Fibroblast of lung (primary cell): ENCODE measurements around the gene GARIN5A. TPM values are rescaled to one million over a fixed set of nuclear protein-coding genes. Genes with fewer than 3 reads are reported as not detected.

Source experiments
- DNase-seq, 2 donors: peaks; one replicate each; pipeline versions ENCODE4 v3.0.0 to v3.0.0-alpha.2; 2010; ENCODE audit warnings: low read depth in 2 of 2
- H2AFZ ChIP-seq: 2 replicates; pipeline ENCODE4 v1.5.1; 2012; ENCODE audit warnings: low read length, control low read depth, inconsistent platforms
- H3K27ac ChIP-seq: 2 replicates; pipeline ENCODE4 v1.5.1; 2011; ENCODE audit warnings: low read length, control low read depth; ENCODE audit not compliant: insufficient read depth
- H3K27me3 ChIP-seq: 2 replicates; pipeline ENCODE4 v1.5.1; 2011; ENCODE audit warnings: mild to moderate bottlenecking, low read length; ENCODE audit not compliant: control insufficient read depth, insufficient read depth
- H3K36me3 ChIP-seq: 2 replicates; pipeline ENCODE4 v1.5.1; 2011; ENCODE audit warnings: low read length; ENCODE audit not compliant: control insufficient read depth, insufficient read depth
- H3K4me1 ChIP-seq: 2 replicates; pipeline ENCODE4 v1.5.1; 2011; ENCODE audit warnings: low read length; ENCODE audit not compliant: control insufficient read depth, insufficient read depth; ENCODE audit errors: extremely low read depth
- H3K4me2 ChIP-seq: 2 replicates; pipeline ENCODE4 v1.5.1; 2011; ENCODE audit warnings: low read length, control low read depth; ENCODE audit not compliant: insufficient read depth; ENCODE audit errors: extremely low read depth
- H3K4me3 ChIP-seq, 4 experiments: fragments of 200-600 bp in 1 of 4; sonication (generic) in 1 of 4; replicated peaks in 1 of 4; 2 replicates each; pipeline ENCODE4 v1.5.1; 2011 to 2016; ENCODE audit warnings: low read length in 4 of 4, low read depth in 3 of 4, mild to moderate bottlenecking in 3 of 4, control low read depth in 2 of 4, inconsistent platforms in 1 of 4, mixed read lengths in 1 of 4; ENCODE audit not compliant: insufficient read depth in 1 of 4; ENCODE audit errors: control extremely low read depth in 1 of 4
- H3K79me2 ChIP-seq: 2 replicates; pipeline ENCODE4 v1.5.1; 2012; ENCODE audit warnings: mild to moderate bottlenecking, low read length, inconsistent platforms; ENCODE audit not compliant: control insufficient read depth, insufficient read depth
- H3K9ac ChIP-seq: 2 replicates; pipeline ENCODE4 v1.5.1; 2011; ENCODE audit warnings: mild to moderate bottlenecking, low read length, control low read depth; ENCODE audit not compliant: insufficient read depth
- H3K9me3 ChIP-seq: 2 replicates; pipeline ENCODE4 v1.5.1; 2012; ENCODE audit warnings: low read depth, low read length; ENCODE audit not compliant: control insufficient read depth, insufficient read depth
- H4K20me1 ChIP-seq: 2 replicates; pipeline ENCODE4 v1.5.1; 2011; ENCODE audit warnings: low read length; ENCODE audit not compliant: control insufficient read depth, insufficient read depth; ENCODE audit errors: extremely low read depth
- CTCF ChIP-seq, 2 donors: IDR thresholded peaks in 1 of 2; conservative IDR thresholded peaks in 1 of 2; 1 replicate in 1 of 2; 2 replicates in 1 of 2; pipeline ENCODE4 v1.5.1; 2011 to 2012; ENCODE audit warnings: low read length in 2 of 2, control low read depth in 1 of 2, inconsistent platforms in 1 of 2, low read depth in 1 of 2, mild to moderate bottlenecking in 1 of 2
- EZH2 ChIP-seq: IDR thresholded peaks from 2 replicates; pipeline ENCODE4 v1.5.1; 2012; ENCODE audit warnings: low read length, control low read depth, mild to moderate bottlenecking; ENCODE audit errors: missing control alignments
- polyA plus RNA-seq, 2 donors: library from polyadenylated mRNA; depleted of rRNA in 1 of 2; stranded (reverse) in 1 of 2; unstranded in 1 of 2; fragments of >200 nt; gene quantifications; 2 replicates each; pipeline ENCODE4 v1.2.1, GENCODE V29; 2011 to 2012; ENCODE audit warnings: missing spikeins in 1 of 2
- total RNA-seq: library from RNA; depleted of rRNA; stranded (reverse); fragments of >200 nt; gene quantifications from 2 replicates; pipeline ENCODE4 v1.2.1, GENCODE V29; 2014

The GARIN5A gene
- total and polyA plus RNA-seq, 2 donors (not counting 1 experiment from before 2014, with no cell fraction given): 0.11 to 0.66 TPM

- no peaks in the 10 kb centered on the region for H3K9me3 ChIP-seq
- no peaks in the 10 kb centered on the region for H3K79me2 ChIP-seq
- no peak overlapping the region for H2AFZ ChIP-seq
- H3K27me3 ChIP-seq: peaks cover 4% of the 10 kb centered on the region
- no peaks in the 10 kb centered on the region for H4K20me1 ChIP-seq
- no peak overlapping the region for H3K4me2 ChIP-seq
- no peak overlapping the region for H3K9ac ChIP-seq
- no peak for DNase-seq
- H3K36me3 ChIP-seq: no peaks in the 10 kb centered on the region
- H3K4me1 ChIP-seq: no peaks in the 10 kb centered on the region
- no peak overlapping the region for H3K4me3 ChIP-seq
- no peak overlapping the region for H3K27ac ChIP-seq
- TF ChIP-seq EZH2 (no peak), CTCF (conservative IDR thresholded peaks at IDR 0.05 in 1 of 2, IDR thresholded peaks at IDR 0.05 in 1 of 2; ENCODE audit: low read depth in 1 of 2, low read length in 2 of 2) (no peak)
These were observed 55.8 kb downstream of the GARIN5A start for GRCh38 chr19:50420808-50421207.

GRCh38 chr19:50420127-50420526 lies 56.5 kb downstream of the GARIN5A start:
- Histone ChIP-seq H4K20me1 (no peaks in the 10 kb centered on the region), H3K27ac (no peak overlapping the region), H3K9me3 (no peaks in the 10 kb centered on the region), H3K36me3 (no peaks in the 10 kb centered on the region), H3K4me2 (no peak overlapping the region), H3K4me1 (no peaks in the 10 kb centered on the region), H3K4me3 (no peak overlapping the region), H3K27me3 (peaks cover 4% of the 10 kb centered on the region), H3K79me2 (no peaks in the 10 kb centered on the region), H2AFZ (no peak overlapping the region), H3K9ac (no peak overlapping the region)
- no peak for DNase-seq
- TF ChIP-seq EZH2 (no peak), CTCF (conservative IDR thresholded peaks at IDR 0.05 in 1 of 2, IDR thresholded peaks at IDR 0.05 in 1 of 2; ENCODE audit: low read depth in 1 of 2, low read length in 2 of 2) (no peak)

GRCh38 chr19:50419580-50420035 lies 57.0 kb downstream of the GARIN5A start:
- Histone ChIP-seq H2AFZ (no peak overlapping the region), H3K4me3 (no peak overlapping the region), H3K9ac (no peak overlapping the region), H3K79me2 (no peaks in the 10 kb centered on the region), H3K27me3 (peaks cover 4% of the 10 kb centered on the region), H3K36me3 (no peaks in the 10 kb centered on the region), H4K20me1 (no peaks in the 10 kb centered on the region), H3K4me1 (no peaks in the 10 kb centered on the region), H3K9me3 (no peaks in the 10 kb centered on the region), H3K27ac (no peak overlapping the region), H3K4me2 (no peak overlapping the region)
- TF ChIP-seq EZH2 (no peak), CTCF (conservative IDR thresholded peaks at IDR 0.05 in 1 of 2, IDR thresholded peaks at IDR 0.05 in 1 of 2; ENCODE audit: low read depth in 1 of 2, low read length in 2 of 2) (no peak)
- DNase-seq: no peak
